Measurements from ENCODE around the gene CADM2.
A peak's percentile ranks its signal among the peaks of the same experiment; 100 is the strongest.
"Not testable (repeated sequence)": the region's sequence is repeated elsewhere in the genome, so short reads cannot be mapped to it uniquely, and the experiment has no call there.

The CADM2 gene

DNA sequence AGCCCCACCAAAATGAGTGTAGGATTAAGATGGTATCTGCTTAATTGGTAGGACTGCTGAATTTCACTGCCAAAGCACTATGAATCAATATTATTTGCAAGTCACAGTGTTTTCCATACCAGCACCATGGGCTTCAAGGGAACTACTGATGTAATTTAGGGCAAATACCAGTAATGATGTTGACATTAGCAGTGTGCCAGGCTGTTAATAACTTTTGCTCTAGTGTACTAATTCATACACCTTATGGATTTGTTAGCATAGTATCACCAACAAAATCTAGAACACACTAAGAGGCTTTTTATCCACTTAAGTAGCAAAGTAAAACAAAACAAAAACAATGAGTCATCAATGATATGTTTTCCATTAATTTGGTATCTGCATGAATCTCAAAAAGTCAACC is 888.2 kb downstream of the CADM2 start:
- DNase-seq: no peak

DNA sequence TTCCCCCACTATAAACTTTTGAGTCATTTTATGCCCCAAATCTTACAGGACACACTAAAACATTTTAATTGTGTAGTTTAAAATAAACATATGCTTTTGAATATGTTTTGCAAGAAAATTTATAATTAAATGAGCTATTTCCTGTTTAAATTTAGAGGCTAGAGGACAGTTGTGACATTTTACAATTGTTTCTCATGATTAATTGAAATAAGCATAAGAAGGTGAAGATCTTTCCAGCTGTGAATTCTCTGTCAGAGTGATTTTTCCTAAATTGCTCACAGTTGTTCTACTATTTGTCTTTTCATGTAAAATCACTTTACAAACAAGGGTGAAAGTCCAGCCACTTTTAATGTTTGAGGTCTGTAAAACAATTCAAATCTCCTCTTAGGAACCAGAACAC is 892.3 kb downstream of the CADM2 start:
- DNase-seq: no peak

DNA sequence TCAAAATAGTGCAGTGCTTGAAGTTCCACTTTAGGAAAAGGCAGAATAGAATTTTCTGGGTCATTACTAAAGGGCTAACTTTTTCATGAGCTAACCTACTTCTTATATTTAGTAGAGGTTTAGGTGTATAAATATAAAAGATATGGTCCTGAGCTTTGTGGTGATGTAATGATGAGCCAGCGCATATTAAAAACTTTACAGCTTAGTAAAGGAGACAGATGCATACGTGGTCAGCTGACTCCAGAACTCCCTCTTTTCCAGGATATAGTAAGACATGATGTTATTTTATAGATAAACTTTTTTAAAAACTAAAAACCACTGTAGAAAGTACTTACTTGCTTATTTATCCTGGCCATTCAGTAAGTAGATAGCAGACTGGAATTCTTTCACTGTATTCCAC is 895.0 kb downstream of the CADM2 start:
- no peak for DNase-seq

DNA sequence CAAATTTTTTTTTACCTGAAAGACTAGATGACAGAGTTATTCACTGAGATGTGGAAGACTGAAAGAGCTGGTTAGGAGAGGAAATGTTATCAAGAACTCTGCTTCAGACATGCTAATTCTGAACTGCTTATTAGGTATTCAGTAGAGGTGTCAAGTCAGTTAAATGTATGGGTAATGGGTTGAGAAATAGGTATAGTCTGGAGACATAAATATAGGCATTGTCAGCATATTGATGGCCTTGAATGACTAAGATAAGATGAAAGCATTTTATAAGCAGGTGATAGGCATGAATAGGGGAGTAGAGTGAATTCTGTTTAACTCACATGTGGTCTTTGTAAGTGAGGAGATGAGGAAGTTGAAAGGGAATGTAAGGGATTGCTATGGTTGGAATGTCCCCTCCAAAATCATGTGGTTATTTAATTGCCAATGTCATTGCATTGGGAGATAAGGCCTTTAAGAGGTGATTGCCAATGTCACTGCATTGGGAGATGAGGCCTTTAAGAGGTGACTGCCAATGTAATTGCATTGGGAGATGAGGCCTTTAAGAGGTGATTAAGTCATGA is 904.2 kb downstream of the CADM2 start:
- DNase-seq: no peak

DNA sequence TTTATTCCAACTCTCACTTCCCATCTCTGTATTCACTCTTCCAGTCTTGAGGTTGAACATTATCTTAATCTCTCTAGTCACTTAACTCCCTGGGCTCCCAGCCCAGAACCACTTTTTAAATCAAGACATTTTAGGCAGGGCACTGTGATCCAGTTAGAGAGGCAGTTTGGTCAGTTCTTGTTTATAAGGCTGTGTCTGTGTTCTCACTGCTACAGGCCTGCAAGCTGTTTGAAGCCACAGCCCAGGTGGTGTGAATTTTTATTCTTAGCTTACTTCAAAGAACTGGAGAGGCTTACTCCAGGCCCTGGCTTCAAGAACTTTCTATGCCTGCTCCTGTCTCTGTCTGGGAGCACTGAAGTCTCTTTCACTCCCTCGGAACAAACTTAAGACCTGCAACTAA is 906.1 kb downstream of the CADM2 start:
- no peak for DNase-seq

DNA sequence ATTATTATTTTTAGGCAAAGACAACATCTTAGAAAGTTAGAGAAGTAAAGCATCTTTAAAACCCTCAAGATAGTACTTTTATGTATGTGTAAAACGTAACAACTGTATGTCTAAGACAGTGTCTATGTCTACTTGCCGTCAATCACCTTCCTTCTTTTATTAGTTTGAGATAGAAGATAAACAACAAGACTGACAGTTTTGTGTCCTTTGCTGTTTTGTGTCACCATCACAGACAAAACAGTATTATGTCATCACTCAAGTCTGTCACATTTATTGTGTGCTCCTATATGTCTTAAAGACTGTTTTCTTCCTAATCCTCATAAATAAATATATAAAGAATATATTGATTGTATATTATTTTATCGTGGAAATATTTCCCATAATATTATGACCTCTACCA is 908.3 kb downstream of the CADM2 start:
- no peak for DNase-seq

DNA sequence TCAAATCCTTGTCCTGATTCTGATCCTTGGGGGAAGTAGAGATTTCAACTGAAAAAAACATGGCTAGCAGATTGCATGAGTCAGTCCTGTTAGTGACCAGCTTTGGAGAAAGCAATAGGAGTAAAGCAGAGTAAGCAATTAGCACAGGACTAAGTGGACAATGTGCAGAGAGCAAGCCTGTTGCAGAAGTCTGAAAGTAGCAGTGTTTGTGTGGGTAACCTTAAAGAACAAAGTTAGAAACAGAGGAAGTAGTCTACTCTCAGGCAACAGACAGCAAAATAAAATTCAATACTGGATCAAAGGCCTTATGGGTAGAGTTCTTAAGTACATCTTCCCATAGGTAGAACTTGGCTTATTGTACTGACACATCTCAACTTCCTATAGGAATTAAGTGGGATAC is 916.8 kb downstream of the CADM2 start:
- DNase-seq: no peak

DNA sequence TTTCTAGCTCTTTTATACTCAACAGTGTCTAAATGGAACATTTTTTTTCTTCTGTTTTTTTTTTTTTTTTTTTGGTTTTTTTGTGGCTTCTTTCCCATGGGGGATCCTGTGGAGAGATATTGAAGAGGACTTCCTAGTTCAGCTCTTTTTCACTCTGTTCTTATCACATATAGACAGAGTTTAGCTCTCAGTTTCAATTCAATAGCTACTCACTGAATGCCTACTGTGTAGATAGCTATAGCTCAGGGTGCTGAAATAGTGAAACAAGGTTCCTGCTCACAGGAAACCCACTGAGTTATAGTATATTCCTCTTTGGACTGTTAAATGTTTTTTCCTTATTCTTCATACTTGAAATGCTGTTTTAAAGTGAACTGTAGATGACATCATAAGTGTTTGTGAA is 918.8 kb downstream of the CADM2 start:
- DNase-seq: no peak

DNA sequence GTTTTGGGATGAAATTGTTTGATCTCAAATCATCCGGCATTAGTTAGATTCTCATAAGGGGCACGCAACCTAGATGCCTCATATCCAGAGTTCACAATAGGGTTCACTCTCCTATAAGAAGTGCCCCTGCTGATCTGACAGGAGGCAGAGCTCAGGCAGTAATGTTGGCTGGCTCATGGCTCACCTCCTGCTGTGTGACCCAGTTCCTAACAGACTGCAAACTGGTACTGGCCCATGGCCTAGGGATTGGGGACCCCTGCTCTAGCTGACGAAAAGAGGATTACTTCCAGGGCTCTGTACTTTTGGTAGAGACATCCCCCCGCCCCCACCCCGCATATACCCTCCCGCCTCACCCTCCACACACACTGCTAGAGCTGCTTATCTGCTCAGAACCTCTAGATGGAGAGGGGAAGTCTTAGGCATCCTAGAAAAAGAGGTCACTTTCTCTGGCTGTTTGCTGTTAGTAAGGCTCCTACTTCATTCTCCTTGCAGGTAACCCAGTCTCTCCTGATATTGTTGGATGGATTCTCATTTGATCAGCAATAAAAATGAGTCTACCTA is 923.1 kb downstream of the CADM2 start:
- DNase-seq: no peak

DNA sequence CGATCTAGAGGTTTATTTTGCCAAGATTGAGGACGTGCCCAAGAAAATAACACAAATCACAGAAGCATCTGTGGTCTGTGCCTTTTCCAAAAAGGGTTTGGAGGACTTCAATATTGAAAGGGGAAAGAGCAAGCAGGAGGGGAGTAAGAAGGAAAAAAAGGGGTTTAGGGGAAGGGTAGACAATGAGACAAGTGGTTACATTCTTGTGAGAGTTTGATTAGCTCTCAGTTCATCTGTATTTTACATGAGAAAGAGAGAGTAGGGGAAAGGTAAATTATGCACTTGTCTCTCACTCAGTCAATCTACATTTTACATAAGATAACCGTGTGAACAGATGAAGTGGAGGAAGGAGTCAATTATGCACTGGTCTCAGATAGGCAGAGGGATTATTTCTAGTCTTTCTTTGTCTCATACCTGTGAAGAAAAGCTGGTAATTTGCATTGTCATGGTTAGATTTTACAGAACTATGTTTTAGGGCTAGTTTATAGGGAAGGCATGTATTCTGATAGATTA is 931.3 kb downstream of the CADM2 start:
- no peak for DNase-seq

DNA sequence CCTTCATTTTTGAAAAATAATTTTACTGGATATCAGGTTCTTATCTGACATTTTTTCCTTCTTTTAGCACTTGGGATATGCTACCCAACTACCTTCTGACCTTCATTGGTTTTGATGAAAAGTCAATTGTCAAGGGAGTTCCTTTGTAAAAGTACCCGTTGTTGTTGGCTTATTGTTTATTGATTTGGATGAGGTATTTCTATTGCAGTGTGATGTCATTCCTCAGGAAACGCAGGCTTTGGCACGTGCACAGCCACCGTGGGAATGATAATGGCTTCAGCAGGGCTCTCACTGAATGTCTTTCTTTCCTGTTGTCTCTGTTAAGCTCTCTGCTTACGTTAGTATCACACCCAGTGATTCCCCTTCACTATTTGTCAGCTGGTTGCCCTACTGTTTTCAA is 944.6 kb downstream of the CADM2 start:
- DNase-seq: no peak

DNA sequence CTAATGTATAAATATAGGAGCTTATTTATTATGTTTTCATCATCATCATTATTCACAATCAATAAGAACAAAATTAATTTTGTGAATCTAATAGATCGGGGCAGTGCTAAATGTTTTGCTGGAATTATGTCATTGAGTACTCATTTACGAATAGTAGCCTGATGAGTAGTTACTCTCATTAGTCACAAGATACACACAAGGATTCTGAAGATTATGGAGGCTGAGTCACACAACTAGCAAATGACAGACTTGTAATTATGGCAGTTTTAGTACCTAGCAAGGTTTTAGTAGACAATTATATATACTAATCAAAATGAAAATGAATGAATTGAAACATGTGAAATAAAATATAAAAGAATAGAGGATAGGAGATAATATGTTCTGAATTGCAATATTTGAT is 954.2 kb downstream of the CADM2 start:
- no peak for DNase-seq

DNA sequence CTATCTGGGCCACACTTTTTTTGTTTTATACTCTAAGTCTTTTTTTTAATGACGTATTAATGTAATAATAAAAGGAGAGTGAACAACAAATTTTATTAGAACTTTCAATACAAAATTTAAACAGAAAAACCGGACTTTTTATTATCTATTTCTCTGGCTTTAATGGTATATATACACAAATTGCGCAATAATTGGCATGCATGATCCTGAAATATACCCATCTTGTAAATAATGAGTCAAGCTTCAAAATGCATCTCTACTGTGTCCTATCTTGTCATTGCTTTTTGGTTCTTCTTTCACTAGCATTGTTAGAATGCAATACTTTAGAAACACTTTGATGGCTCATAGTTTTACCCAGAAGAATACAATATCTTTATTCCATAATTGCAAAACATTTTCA is 963.6 kb downstream of the CADM2 start:
- DNase-seq: no peak

DNA sequence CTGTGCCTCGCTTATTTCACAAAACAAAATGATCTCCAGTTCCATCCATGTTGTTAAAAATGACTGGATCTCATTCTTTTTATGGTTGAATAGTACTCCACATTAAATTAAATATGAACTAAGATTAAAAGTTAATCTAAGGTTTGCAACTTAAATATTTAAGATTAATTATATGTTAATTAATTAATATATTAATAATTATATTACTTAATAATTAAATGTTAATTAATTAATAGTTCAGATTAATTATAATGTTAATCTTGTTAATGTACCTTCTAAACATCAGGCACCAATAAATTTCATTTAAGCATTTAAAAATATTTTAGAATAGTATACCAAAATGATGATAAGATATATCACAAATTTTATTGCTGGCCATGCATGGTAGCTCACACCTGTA is 971.9 kb downstream of the CADM2 start:
- DNase-seq: no peak

DNA sequence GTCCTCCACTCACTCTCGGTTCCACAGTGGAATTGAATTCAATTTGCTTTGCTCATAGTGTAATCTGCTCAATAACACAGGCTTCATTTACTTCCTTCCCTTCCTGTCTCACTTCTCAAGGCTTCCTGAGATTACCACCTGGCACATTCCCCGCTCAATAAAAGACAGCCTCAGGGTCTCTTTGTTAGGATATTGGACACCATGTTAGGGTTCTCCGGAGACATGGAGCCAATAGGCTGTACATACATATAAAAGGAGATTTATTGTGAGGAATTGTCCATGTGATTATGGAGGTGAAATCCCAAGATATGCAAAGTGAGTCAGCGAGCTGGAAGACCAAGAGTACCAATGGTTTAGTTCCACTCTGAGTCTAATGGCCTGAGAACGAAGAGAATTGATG is 974.5 kb downstream of the CADM2 start:
- no peak for DNase-seq

DNA sequence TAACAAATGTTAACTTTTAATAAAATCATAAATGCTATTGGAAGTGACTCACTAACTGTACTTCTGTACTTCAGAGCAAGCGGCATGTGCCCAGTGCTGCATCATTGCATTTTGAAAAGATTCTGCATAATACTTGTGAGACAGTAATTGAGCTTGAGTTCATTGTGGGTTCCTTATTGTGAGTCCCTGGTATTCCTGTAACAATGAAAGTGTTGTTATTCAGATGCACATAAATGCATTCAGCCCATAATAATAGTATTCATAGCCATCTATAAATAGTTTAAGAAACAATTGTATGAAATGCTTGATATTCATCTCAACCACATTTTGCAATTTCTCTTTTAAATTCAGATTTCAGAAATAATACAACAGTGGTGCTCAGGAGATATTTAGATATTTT is 976.4 kb downstream of the CADM2 start:
- no peak for DNase-seq

DNA sequence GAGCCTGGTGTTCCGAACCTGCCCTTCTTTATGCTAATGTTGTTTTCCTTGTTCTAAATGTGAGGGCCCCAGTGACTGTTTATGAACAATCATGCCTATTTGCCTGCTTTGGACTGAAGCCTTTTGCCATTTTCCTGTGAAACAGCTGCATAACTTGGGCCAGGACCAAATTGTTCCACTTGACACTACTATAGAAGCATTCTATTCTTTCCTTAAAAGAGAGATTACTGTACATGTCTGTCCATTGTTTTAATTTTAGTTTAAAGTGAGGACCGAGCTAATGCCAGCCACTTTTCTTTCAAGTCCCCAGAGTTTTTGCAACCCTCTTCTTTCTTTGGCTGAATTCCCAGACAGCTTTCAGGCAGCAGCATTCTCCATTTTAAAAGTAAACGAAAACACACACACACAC is 980.3 kb downstream of the CADM2 start:
- DNase-seq: peak; percentile 1

DNA sequence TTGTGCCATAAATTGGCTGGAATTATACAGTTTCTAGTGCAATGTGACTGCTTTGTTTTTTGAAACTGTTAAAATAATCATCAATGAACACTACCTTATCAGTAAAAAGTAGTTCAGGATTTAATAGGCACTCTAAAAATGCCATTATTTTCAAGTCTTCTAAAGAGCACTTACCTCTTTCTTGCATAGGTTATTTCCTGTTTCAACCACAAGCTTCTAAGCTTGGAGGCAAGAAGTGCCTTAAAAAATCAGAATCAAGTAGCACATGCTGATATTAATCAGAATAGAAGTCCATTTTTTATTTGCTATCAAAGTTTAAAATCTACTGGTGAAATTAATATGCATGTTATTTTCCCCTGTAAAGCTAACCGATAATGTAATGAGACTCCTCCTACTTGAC is 991.6 kb downstream of the CADM2 start:
- DNase-seq: no peak

DNA sequence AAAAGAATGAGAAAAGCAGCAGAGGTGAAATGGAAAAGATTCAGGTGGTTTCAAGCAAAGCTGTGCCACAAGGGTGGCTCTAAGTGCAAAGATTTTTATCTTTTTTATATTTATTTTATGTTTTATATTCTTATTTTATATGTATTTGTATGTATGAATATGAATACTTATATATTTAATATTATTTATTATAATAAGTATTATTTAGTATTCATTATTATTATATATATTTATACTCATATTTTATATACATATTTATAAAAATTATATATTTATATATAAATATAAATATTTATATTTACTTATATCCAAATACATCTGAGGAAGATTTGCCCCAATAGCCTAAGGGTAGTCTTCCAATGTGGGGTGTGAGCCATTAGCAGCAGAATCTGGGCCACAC is 1002.0 kb downstream of the CADM2 start:
- DNase-seq: no peak

DNA sequence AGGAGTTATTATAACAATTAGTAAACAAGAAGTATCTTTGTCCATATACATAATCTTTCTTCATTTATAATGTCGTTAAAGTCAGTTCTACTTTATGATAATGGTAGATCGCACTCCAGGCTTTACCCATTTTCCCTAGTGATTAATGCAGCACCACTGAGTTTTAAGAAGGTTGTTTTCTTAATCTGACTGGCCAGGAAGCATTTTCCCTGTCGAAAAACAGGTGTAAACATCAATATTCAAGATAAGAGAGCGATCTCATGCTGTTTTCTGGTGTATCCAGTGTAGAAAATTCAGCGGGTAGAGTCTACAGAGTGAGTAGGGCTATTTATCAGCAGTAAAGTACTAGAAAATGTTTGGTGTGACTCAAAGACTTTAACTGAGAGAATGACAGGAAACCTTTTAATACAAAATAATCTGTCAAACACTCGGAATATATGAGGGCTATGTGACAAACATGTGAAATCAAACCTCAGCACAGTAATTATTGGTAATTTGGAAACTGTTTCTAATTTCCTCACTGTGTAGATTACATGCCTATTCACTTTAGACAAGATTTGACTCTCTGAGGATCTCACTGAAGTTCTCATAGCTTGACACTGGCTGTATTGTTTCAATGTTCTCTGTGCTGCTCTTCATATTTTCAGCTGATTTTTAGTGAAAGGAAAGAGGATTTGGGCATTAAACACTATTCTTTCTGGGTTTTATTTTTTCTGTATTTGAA is 1019.0 kb downstream of the CADM2 start:
- DNase-seq: no peak

DNA sequence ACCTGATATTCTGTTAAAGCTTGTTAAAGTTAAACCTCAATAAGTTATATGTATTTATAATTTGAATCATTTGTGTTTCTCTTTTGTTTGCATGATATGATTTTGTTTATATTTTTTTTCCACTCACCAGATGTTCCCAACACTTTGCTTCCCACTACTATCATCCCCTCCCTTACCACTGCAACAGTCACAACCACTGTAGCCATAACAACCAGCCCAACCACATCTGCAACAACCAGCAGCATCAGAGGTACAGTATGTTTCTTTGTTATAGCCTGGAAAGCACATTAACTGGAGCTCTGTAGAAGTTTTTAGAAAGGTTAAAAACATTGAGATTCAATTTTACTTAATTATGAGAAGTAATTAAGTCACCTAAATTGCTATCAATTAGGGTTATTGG is 1020.2 kb downstream of the CADM2 start:
- no peak for DNase-seq

DNA sequence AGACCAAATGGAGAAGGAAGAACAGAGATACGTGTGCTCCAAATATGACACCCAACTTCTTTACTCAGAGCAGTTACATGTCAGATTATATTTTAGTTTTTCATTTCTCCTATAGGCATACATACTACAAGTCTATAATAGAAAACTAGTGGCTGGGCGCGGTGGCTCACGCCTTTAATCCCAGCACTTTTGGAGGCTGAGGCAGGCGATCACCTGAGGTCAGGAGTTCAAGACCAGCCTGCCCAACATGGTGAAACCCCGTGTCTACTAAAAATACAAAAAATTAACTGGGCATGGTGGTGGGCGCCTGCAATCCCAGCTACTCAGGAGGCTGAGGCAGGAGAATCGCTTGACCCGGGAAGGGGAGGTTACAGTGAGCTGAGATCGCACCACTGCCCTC is 1030.8 kb downstream of the CADM2 start:
- DNase-seq: not testable (repeated sequence)

DNA sequence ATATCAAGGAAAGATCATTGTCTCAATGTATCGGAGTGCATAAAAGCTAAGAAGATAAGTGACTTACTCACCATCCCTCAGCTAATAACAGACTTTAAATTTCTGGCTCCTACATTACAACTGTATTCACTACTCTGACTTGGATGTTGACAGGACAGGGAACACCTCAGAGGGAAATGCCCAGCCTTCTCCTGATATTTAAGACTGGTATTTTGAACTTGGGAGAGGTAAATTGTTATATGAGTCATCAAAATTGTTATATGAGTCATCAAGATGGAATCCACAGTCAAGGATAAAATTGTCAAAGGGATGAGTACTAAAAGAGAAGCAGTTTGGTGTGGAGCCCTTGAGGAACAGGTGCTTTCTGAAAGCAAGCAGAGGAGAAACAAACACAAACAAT is 1070.8 kb downstream of the CADM2 start:
- DNase-seq: no peak

DNA sequence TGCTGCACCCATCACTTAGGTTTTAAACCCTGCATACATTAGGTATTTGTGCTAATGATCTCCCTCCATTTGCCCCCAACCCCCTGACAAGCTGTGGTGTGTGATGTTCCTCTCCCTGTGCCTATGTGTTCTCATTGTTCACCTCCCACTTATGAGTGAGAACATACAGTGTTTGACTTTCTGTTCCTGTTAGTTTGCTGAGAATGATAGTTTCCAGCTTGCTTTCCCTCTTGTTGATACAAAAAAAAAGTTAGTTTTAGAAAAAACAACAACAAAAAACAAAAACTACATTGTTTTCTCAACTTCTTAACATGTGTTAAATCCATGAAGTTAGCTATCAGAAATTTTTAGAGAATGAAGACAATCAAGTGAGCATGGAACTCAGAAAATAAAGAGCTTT is 1079.1 kb downstream of the CADM2 start:
- no peak for DNase-seq

Data from DMS79 (cell line).